GM23338 (cell line): ENCODE data around the gene IGFLR1. TPM values are rescaled to one million over a fixed set of nuclear protein-coding genes. Genes with fewer than 3 reads are reported as not detected.

Experiments used
- ATAC-seq: fragments of 200-7000 bp; cut with Tn5 transposase; 3 replicates; pipeline ENCODE4 v1.9.1; 2020
- DNase-seq: peaks from one replicate; pipeline ENCODE4 v3.0.0-alpha.2; 2015; ENCODE audit warnings: low spot score
- H2AFZ ChIP-seq: fragments of 200-600 bp; sonication (generic); 2 replicates; pipeline ENCODE4 v1.8.0; 2016; ENCODE audit warnings: antibody characterized with exemption, mild to moderate bottlenecking, moderate library complexity
- H3F3A ChIP-seq: fragments of 200-600 bp; sonication (generic); replicated peaks from 2 replicates; pipeline ENCODE4 v1.8.0; 2017; ENCODE audit warnings: antibody characterized with exemption, mixed run types, low read depth
- H3K27ac ChIP-seq: fragments of 200-600 bp; sonication (generic); 2 replicates; pipeline ENCODE4 v1.6.1; 2016; ENCODE audit warnings: low read depth
- H3K27me3 ChIP-seq: fragments of 200-600 bp; sonication (generic); 2 replicates; pipeline ENCODE4 v1.8.0; 2016; ENCODE audit warnings: mild to moderate bottlenecking, mixed run types, moderate library complexity; ENCODE audit not compliant: insufficient read depth
- H3K36me3 ChIP-seq: fragments of 200-600 bp; sonication (generic); 2 replicates; pipeline ENCODE4 v1.8.0; 2016; ENCODE audit warnings: mild to moderate bottlenecking; ENCODE audit not compliant: insufficient read depth
- H3K4me1 ChIP-seq: fragments of 200-600 bp; sonication (generic); 2 replicates; pipeline ENCODE4 v1.8.0; 2016; ENCODE audit warnings: mild to moderate bottlenecking, moderate library complexity; ENCODE audit not compliant: insufficient read depth
- H3K4me2 ChIP-seq: fragments of 200-600 bp; sonication (generic); 2 replicates; pipeline ENCODE4 v1.7.1; 2017; ENCODE audit warnings: mixed run types
- H3K4me3 ChIP-seq: fragments of 200-600 bp; sonication (generic); 2 replicates; pipeline ENCODE4 v1.6.1; 2016; ENCODE audit warnings: mixed run types
- H3K79me2 ChIP-seq: fragments of 200-600 bp; sonication (generic); replicated peaks from 2 replicates; pipeline ENCODE4 v1.8.0; 2017; ENCODE audit warnings: mild to moderate bottlenecking; ENCODE audit not compliant: insufficient read depth
- H3K9me2 ChIP-seq: fragments of 200-600 bp; sonication (generic); 2 replicates; pipeline ENCODE4 v1.8.0; 2017; ENCODE audit not compliant: insufficient read depth
- H4K20me1 ChIP-seq: fragments of 200-600 bp; sonication (generic); replicated peaks from 2 replicates; pipeline ENCODE4 v1.8.0; 2017; ENCODE audit warnings: mild to moderate bottlenecking; ENCODE audit not compliant: insufficient read depth
- H3K27ac Mint-ChIP-seq: 2 replicates; pipeline ENCODE4 v1.8.0; 2020; ENCODE audit warnings: inconsistent platforms, mild to moderate bottlenecking, moderate library complexity, mixed read lengths
- H3K27me3 Mint-ChIP-seq: 3 replicates; pipeline ENCODE4 v1.8.0; 2022; ENCODE audit warnings: low read depth, mild to moderate bottlenecking, moderate library complexity, mixed read lengths, inconsistent platforms; ENCODE audit not compliant: insufficient read depth, poor library complexity
- H3K36me3 Mint-ChIP-seq: 3 replicates; pipeline ENCODE4 v1.8.0; 2021; ENCODE audit warnings: low read depth, mild to moderate bottlenecking, inconsistent platforms, moderate library complexity, mixed read lengths
- H3K4me1 Mint-ChIP-seq: 3 replicates; pipeline ENCODE4 v1.8.0; 2020; ENCODE audit warnings: mild to moderate bottlenecking, inconsistent platforms, mixed read lengths
- H3K4me3 Mint-ChIP-seq: 3 replicates; pipeline ENCODE4 v1.8.0; 2021; ENCODE audit warnings: moderate library complexity, mild to moderate bottlenecking, inconsistent platforms, mixed read lengths
- H3K9me3 Mint-ChIP-seq: 3 replicates; pipeline ENCODE4 v1.8.0; 2020; ENCODE audit warnings: moderate library complexity, mild to moderate bottlenecking, inconsistent platforms, mixed read lengths
- JUNB ChIP-seq: IDR thresholded peaks from one replicate; pipeline ENCODE4 v1.6.1; 2016; ENCODE audit warnings: antibody characterized with exemption; ENCODE audit not compliant: unreplicated experiment
- NANOG ChIP-seq: IDR thresholded peaks from 2 replicates; pipeline ENCODE4 v1.6.1; 2016; ENCODE audit warnings: antibody characterized with exemption, borderline replicate concordance
- STAT1 ChIP-seq: IDR thresholded peaks from one replicate; pipeline ENCODE4 v1.6.1; 2016; ENCODE audit warnings: antibody characterized with exemption; ENCODE audit not compliant: unreplicated experiment
- polyA plus RNA-seq: library from polyadenylated mRNA; unstranded; fragments of >200 nt; fragmentation: Nextera tagmentation; extraction: Ambion mirVana; gene quantifications from 2 replicates; pipeline ENCODE4 v1.2.1, GENCODE V29; 2016
- total RNA-seq: library from RNA; depleted of rRNA; stranded (reverse); fragments of >200 nt; shearing (Covaris generic); gene quantifications from 2 replicates; pipeline ENCODE4 v1.2.3, GENCODE V29; 2014
- TF ChIP-seq, protein P1 (sequence below): fragments of 250-450 bp; sonication (Bioruptor Pico); IDR thresholded peaks from 2 replicates; pipeline ENCODE4 v1.5.0; 2020; ENCODE audit warnings: mild to moderate bottlenecking, moderate library complexity
- TF ChIP-seq, protein P2 (sequence below), 2 experiments: fragments of 200-600 bp in 1 of 2; sonication (generic) in 1 of 2; conservative IDR thresholded peaks; 2 replicates each; pipeline versions ENCODE4 v1.5.1 to v1.6.1; 2016 to 2017; ENCODE audit warnings: antibody characterized with exemption in 2 of 2, low read depth in 2 of 2, mild to moderate bottlenecking in 2 of 2, moderate library complexity in 1 of 2

Gene IGFLR1
- total and polyA plus RNA-seq, 2 experiments from 2014 or later = 14.4 to 17.8 TPM

DNA sequence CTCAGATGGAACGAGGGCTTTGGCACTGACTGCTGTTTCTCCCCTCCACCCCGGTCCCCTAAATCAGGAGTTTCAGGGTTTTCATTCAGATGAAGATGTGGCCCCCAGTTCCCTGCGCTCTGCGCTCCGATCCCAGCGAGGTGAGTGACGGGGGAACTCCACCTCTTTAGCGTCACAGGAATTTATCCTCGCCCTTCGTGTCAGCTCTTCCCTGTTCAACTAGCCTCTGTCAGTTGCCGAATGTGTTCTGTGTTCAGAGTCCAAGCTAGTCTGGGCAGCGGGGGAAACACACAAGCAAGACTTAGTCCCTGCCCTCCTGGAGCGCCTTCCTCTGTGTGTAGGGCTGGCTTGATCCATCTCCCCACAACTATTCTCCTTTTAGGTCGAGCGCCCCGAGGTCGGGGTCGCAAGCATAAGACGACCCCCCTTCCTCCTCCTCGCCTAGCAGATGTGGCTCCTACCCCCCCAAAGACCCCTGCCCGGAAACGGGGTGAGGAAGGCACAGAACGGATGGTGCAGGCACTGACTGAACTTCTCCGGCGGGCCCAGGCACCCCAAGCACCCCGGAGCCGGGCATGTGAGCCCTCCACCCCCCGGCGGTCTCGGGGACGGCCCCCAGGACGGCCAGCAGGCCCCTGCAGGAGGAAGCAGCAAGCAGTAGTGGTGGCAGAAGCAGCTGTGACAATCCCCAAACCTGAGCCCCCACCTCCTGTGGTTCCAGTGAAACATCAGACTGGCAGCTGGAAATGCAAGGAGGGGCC lies 22.7 kb downstream of the IGFLR1 start (continued):
- TF ChIP-seq, protein P1, sequence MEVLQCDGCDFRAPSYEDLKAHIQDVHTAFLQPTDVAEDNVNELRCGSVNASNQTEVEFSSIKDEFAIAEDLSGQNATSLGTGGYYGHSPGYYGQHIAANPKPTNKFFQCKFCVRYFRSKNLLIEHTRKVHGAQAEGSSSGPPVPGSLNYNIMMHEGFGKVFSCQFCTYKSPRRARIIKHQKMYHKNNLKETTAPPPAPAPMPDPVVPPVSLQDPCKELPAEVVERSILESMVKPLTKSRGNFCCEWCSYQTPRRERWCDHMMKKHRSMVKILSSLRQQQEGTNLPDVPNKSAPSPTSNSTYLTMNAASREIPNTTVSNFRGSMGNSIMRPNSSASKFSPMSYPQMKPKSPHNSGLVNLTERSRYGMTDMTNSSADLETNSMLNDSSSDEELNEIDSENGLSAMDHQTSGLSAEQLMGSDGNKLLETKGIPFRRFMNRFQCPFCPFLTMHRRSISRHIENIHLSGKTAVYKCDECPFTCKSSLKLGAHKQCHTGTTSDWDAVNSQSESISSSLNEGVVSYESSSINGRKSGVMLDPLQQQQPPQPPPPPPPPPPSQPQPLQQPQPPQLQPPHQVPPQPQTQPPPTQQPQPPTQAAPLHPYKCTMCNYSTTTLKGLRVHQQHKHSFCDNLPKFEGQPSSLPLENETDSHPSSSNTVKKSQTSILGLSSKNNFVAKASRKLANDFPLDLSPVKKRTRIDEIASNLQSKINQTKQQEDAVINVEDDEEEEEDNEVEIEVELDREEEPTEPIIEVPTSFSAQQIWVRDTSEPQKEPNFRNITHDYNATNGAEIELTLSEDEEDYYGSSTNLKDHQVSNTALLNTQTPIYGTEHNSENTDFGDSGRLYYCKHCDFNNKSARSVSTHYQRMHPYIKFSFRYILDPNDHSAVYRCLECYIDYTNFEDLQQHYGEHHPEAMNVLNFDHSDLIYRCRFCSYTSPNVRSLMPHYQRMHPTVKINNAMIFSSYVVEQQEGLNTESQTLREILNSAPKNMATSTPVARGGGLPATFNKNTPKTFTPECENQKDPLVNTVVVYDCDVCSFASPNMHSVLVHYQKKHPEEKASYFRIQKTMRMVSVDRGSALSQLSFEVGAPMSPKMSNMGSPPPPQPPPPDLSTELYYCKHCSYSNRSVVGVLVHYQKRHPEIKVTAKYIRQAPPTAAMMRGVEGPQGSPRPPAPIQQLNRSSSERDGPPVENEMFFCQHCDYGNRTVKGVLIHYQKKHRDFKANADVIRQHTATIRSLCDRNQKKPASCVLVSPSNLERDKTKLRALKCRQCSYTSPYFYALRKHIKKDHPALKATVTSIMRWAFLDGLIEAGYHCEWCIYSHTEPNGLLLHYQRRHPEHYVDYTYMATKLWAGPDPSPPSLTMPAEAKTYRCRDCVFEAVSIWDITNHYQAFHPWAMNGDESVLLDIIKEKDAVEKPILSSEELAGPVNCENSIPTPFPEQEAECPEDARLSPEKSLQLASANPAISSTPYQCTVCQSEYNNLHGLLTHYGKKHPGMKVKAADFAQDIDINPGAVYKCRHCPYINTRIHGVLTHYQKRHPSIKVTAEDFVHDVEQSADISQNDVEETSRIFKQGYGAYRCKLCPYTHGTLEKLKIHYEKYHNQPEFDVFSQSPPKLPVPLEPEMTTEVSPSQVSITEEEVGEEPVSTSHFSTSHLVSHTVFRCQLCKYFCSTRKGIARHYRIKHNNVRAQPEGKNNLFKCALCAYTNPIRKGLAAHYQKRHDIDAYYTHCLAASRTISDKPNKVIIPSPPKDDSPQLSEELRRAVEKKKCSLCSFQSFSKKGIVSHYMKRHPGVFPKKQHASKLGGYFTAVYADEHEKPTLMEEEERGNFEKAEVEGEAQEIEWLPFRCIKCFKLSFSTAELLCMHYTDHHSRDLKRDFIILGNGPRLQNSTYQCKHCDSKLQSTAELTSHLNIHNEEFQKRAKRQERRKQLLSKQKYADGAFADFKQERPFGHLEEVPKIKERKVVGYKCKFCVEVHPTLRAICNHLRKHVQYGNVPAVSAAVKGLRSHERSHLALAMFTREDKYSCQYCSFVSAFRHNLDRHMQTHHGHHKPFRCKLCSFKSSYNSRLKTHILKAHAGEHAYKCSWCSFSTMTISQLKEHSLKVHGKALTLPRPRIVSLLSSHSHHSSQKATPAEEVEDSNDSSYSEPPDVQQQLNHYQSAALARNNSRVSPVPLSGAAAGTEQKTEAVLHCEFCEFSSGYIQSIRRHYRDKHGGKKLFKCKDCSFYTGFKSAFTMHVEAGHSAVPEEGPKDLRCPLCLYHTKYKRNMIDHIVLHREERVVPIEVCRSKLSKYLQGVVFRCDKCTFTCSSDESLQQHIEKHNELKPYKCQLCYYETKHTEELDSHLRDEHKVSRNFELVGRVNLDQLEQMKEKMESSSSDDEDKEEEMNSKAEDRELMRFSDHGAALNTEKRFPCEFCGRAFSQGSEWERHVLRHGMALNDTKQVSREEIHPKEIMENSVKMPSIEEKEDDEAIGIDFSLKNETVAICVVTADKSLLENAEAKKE (CRISPR knock-in tag) = no peak

DNA sequence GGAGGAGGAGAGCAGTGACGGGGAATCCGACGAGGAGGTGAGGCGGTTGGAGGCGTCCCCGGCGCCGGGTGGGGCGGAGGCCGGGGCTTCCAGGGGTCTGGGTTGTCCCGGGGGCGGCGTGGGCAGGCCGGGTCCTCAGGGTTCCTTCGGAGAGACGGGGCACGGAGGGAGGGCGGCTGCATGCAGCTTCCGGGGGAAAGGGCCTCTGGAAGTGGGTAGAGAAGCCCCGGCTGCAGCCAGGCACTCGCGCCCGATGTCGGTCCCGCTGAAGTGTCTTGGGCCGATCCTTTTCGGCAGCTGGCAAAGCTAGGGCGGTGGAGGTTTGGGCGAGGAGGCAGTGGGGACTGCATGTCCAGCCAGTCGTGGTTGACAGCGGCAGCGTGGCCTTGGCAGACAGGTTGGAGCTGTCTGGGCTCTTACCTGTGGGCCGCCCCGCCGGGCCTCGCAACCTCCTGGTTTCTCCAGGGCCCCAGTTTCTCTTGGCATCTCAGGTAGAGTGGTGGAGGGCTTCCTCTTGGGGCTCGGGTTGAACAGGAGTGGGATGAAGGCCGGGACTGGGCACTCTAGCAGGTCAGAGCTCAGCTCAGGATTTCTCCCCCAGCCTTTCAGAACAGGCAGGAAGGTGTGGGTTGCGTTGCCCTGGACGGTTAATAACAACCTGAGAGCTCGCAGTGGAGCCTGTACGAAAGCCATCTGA lies 23.8 kb downstream of the IGFLR1 start:
- Mint-ChIP-seq H3K4me3 (peak overlapping the region; percentile 85), H3K36me3 (peaks cover 33% of the 10 kb centered on the region), H3K9me3 (no peaks in the 10 kb centered on the region; the same call in 2 of the 3 replicates), H3K27ac (peak overlapping the region; percentile 65; the same call in 1 of the 2 replicates), H3K27me3 (peaks cover 28% of the 10 kb centered on the region), H3K4me1 (peaks cover 36% of the 10 kb centered on the region)
- Histone ChIP-seq H3K4me2 (peak overlapping the region; percentile 97), H3K27me3 (no peaks in the 10 kb centered on the region), H3K9me2 (no peaks in the 10 kb centered on the region), H2AFZ (no peak overlapping the region), H3K27ac (no peak overlapping the region), H3F3A (peaks cover 10% of the 10 kb centered on the region; the same call in 1 of the 2 replicates), H3K4me3 (peak overlapping the region; percentile 83), H4K20me1 (peaks cover 11% of the 10 kb centered on the region), H3K36me3 (no peaks in the 10 kb centered on the region), H3K79me2 (peaks cover 21% of the 10 kb centered on the region), H3K4me1 (peaks cover 29% of the 10 kb centered on the region)
- DNase-seq (peak; percentile 37), ATAC-seq (no peak)
- TF ChIP-seq JUNB (no peak), NANOG (no peak), STAT1 (no peak)
- TF ChIP-seq, protein P1 (CRISPR knock-in tag) = no peak
- TF ChIP-seq, protein P2, sequence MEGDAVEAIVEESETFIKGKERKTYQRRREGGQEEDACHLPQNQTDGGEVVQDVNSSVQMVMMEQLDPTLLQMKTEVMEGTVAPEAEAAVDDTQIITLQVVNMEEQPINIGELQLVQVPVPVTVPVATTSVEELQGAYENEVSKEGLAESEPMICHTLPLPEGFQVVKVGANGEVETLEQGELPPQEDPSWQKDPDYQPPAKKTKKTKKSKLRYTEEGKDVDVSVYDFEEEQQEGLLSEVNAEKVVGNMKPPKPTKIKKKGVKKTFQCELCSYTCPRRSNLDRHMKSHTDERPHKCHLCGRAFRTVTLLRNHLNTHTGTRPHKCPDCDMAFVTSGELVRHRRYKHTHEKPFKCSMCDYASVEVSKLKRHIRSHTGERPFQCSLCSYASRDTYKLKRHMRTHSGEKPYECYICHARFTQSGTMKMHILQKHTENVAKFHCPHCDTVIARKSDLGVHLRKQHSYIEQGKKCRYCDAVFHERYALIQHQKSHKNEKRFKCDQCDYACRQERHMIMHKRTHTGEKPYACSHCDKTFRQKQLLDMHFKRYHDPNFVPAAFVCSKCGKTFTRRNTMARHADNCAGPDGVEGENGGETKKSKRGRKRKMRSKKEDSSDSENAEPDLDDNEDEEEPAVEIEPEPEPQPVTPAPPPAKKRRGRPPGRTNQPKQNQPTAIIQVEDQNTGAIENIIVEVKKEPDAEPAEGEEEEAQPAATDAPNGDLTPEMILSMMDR (conservative IDR thresholded peaks at IDR 0.05; ENCODE audit: low read depth in 2 of 2) = no peak
